ENCODE measurements around the gene BRD4.

DNA sequence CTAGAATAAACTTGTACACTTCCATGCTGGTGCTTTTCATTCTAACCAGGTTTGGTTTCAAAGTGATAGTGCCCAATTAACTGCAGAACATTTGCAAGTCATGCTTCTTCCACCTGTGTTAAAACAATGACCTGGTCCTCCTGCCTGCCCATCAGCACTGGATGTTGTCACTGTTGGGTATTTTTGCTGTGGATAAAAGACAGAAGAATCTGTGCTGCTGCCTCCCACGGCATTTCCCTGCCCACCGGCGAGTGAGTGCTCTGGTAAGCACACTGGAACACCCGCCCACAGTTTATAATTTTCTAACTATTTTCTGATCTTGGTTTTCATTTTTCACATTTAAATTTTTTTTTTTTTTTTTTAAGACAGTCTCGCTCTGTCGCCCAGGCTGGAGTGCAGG lies 49.5 kb upstream of the BRD4 start:
- no peak for TF ChIP-seq EZH2 (IDR thresholded peaks at IDR 0.05; ENCODE audit: borderline replicate concordance, insufficient read depth, low read length, poor library complexity, severe bottlenecking)
- no peak for TF ChIP-seq SMC3 (conservative IDR thresholded peaks at IDR 0.05; ENCODE audit: poor library complexity)
- no peak for TF ChIP-seq TAF1 (IDR thresholded peaks at IDR 0.05; ENCODE audit: low read depth)
- TF ChIP-seq, protein P1, sequence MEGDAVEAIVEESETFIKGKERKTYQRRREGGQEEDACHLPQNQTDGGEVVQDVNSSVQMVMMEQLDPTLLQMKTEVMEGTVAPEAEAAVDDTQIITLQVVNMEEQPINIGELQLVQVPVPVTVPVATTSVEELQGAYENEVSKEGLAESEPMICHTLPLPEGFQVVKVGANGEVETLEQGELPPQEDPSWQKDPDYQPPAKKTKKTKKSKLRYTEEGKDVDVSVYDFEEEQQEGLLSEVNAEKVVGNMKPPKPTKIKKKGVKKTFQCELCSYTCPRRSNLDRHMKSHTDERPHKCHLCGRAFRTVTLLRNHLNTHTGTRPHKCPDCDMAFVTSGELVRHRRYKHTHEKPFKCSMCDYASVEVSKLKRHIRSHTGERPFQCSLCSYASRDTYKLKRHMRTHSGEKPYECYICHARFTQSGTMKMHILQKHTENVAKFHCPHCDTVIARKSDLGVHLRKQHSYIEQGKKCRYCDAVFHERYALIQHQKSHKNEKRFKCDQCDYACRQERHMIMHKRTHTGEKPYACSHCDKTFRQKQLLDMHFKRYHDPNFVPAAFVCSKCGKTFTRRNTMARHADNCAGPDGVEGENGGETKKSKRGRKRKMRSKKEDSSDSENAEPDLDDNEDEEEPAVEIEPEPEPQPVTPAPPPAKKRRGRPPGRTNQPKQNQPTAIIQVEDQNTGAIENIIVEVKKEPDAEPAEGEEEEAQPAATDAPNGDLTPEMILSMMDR (IDR thresholded peaks at IDR 0.05; ENCODE audit: poor library complexity, severe bottlenecking) = no peak
- no peak for TF ChIP-seq POLR2AphosphoS5 (IDR thresholded peaks at IDR 0.05)
- no peak for TF ChIP-seq EP300 (conservative IDR thresholded peaks at IDR 0.05; ENCODE audit: poor library complexity, severe bottlenecking)

Measured in neural cell (in vitro differentiated cells).